SK-N-SH (cell line): ENCODE results near the gene ZDHHC14. TPM values are rescaled to one million over a fixed set of nuclear protein-coding genes. Genes with fewer than 3 reads are reported as not detected.

Experiments used
- CTCF ChIA-PET: fragments of 300-600, 350-600 bp; formaldehyde crosslinking; extraction: SDS; loops from one replicate; lab custom pipeline; 2021; lab: Yijun Ruan, JAX
- POLR2A ChIA-PET: fragments of 350-600 bp; sonication (Branson Sonifier 250); formaldehyde crosslinking; extraction: SDS; loops from one replicate; lab custom pipeline; 2020; ENCODE audit warnings: antibody characterized with exemption, inconsistent platforms; lab: Yijun Ruan, JAX
- DNase-seq: peaks from one replicate; pipeline ENCODE4 v3.0.0; 2012
- H2AFZ ChIP-seq: fragments of 200-600 bp; sonication (generic); 2 replicates; pipeline ENCODE4 v1.8.1; 2016; ENCODE audit warnings: antibody characterized with exemption, mild to moderate bottlenecking, low read depth
- H3F3A ChIP-seq: fragments of 200-600 bp; sonication (generic); replicated peaks from 2 replicates; pipeline ENCODE3; 2016; ENCODE audit warnings: antibody characterized with exemption, mild to moderate bottlenecking; ENCODE audit not compliant: insufficient read depth
- H3K27ac ChIP-seq, 2 experiments: fragments of 200-500 bp in 1 of 2; fragments of 200-600 bp in 1 of 2; sonication (Bioruptor generic) in 1 of 2; sonication (generic), shearing (Covaris generic) in 1 of 2; 2 replicates each; pipeline versions ENCODE4 v1.5.1 to v1.6.1; 2014 to 2016; ENCODE audit warnings: low read depth in 2 of 2, inconsistent platforms in 1 of 2, low read length in 1 of 2, mild to moderate bottlenecking in 1 of 2, mixed read lengths in 1 of 2
- H3K27me3 ChIP-seq: fragments of 200-600 bp; sonication (generic), shearing (Covaris generic); 2 replicates; pipeline ENCODE4 v1.6.1; 2016; ENCODE audit warnings: mixed run types; ENCODE audit not compliant: insufficient read depth
- H3K36me3 ChIP-seq, 2 experiments: fragments of 200-500 bp in 1 of 2; fragments of 200-600 bp in 1 of 2; sonication (Bioruptor generic) in 1 of 2; sonication (generic) in 1 of 2; replicated peaks in 1 of 2; 2 replicates each; pipeline versions ENCODE3 to v1.5.1; 2014 to 2016; ENCODE audit warnings: low read length in 1 of 2, mild to moderate bottlenecking in 1 of 2; ENCODE audit not compliant: insufficient read depth in 2 of 2, control insufficient read depth in 1 of 2
- H3K4me1 ChIP-seq, 2 experiments: fragments of 200-500 bp in 1 of 2; fragments of 200-600 bp in 1 of 2; sonication (Bioruptor generic) in 1 of 2; sonication (generic), shearing (Covaris generic) in 1 of 2; 2 replicates each; pipeline versions ENCODE4 v1.5.1 to v1.6.1; 2014 to 2016; ENCODE audit warnings: low read depth in 1 of 2, low read length in 1 of 2, mixed run types in 1 of 2; ENCODE audit not compliant: insufficient read depth in 2 of 2, control insufficient read depth in 1 of 2
- H3K4me2 ChIP-seq: fragments of 200-600 bp; sonication (generic), shearing (Covaris generic); 2 replicates; pipeline ENCODE4 v1.6.1; 2017; ENCODE audit warnings: mixed run types
- H3K4me3 ChIP-seq, 2 experiments: fragments of 200-500 bp in 1 of 2; fragments of 200-600 bp in 1 of 2; sonication (Bioruptor generic) in 1 of 2; sonication (generic), shearing (Covaris generic) in 1 of 2; 2 replicates each; pipeline versions ENCODE4 v1.5.1 to v1.8.1; 2014 to 2016; ENCODE audit warnings: low read depth in 2 of 2, inconsistent platforms in 1 of 2, low read length in 1 of 2, mild to moderate bottlenecking in 1 of 2, mixed read lengths in 1 of 2, moderate library complexity in 1 of 2
- H3K79me2 ChIP-seq: fragments of 200-600 bp; sonication (generic); 2 replicates; pipeline ENCODE4 v1.8.1; 2017; ENCODE audit warnings: mild to moderate bottlenecking; ENCODE audit not compliant: insufficient read depth
- H3K9ac ChIP-seq: fragments of 200-600 bp; sonication (generic); 2 replicates; pipeline ENCODE4 v1.6.1; 2017; ENCODE audit warnings: mixed run types
- H3K9me2 ChIP-seq: fragments of 200-600 bp; sonication (generic); 2 replicates; pipeline ENCODE4 v1.6.1; 2017; ENCODE audit warnings: mixed run types
- H3K9me3 ChIP-seq: fragments of 200-600 bp; sonication (generic); 2 replicates; pipeline ENCODE4 v1.6.1; 2017; ENCODE audit warnings: mixed run types, mild to moderate bottlenecking, moderate library complexity
- H4K20me1 ChIP-seq: fragments of 200-600 bp; sonication (generic); 2 replicates; pipeline ENCODE4 v1.6.1; 2017; ENCODE audit warnings: mild to moderate bottlenecking, mixed run types; ENCODE audit not compliant: insufficient read depth
- CHD2 ChIP-seq: fragments of 150-350 bp; IDR thresholded peaks from 2 replicates; pipeline ENCODE4 v1.6.1; 2018; ENCODE audit warnings: low read length; ENCODE audit not compliant: partially characterized antibody
- FOXM1 ChIP-seq: IDR thresholded peaks from 2 replicates; pipeline ENCODE4 v1.4.0; 2012; ENCODE audit warnings: low read depth, mild to moderate bottlenecking
- GATA2 ChIP-seq: sonication (generic); formaldehyde crosslinking; IDR thresholded peaks from 2 replicates; pipeline ENCODE4 v1.5.0; 2020; ENCODE audit warnings: mild to moderate bottlenecking, missing genetic modification reagents
- MEF2A ChIP-seq: IDR thresholded peaks from 2 replicates; pipeline ENCODE4 v1.4.0; 2012; ENCODE audit warnings: low read depth, borderline replicate concordance
- PBX3 ChIP-seq: IDR thresholded peaks from 2 replicates; pipeline ENCODE4; 2012
- POLR2AphosphoS5 ChIP-seq: IDR thresholded peaks from 2 replicates; pipeline ENCODE4 v1.6.1; 2012; ENCODE audit warnings: low read depth, low read length
- RAD21 ChIP-seq: IDR thresholded peaks from 2 replicates; pipeline ENCODE4 v1.6.1; 2012; ENCODE audit warnings: mild to moderate bottlenecking, low read length
- TEAD4 ChIP-seq: IDR thresholded peaks from 2 replicates; pipeline ENCODE4 v1.4.0; 2012; ENCODE audit warnings: mild to moderate bottlenecking, borderline replicate concordance; ENCODE audit not compliant: insufficient read depth
- YY1 ChIP-seq: IDR thresholded peaks from 2 replicates; pipeline ENCODE4 v1.4.0; 2012; ENCODE audit warnings: low read depth, mild to moderate bottlenecking
- ZBTB33 ChIP-seq: IDR thresholded peaks from 2 replicates; pipeline ENCODE4 v1.4.0; 2012; ENCODE audit warnings: low read depth, borderline replicate concordance
- WGBS: methylation state at CpG from one replicate; pipeline ENCODE4 v1.1.6; 2017; ENCODE audit warnings: low lambda C conversion rate; 5-methylcytosine and 5-hydroxymethylcytosine counted together
- polyA plus RNA-seq, 3 experiments: library from polyadenylated mRNA; depleted of rRNA; stranded (reverse); fragments of >200 nt; gene quantifications; 2 replicates each; pipeline ENCODE4 v1.2.3, GENCODE V29; 2012

ZDHHC14 gene
- polyA plus RNA-seq, 1 of the 3 experiments (the other 2 are of a cell fraction): 5.4 TPM

GRCh38 chr6:157570752-157571151 lies 189.8 kb downstream of the ZDHHC14 start:
- no peak overlapping the region for H2AFZ ChIP-seq
- no peak overlapping the region for H3K9ac ChIP-seq
- H3K36me3 ChIP-seq: no peaks in the 10 kb centered on the region
- no peaks in the 10 kb centered on the region for H3K9me3 ChIP-seq
- no peak for DNase-seq
- no peaks in the 10 kb centered on the region for H3F3A ChIP-seq
- no peaks in the 10 kb centered on the region for H3K79me2 ChIP-seq
- no peak overlapping the region for H3K27ac ChIP-seq
- no peaks in the 10 kb centered on the region for H3K9me2 ChIP-seq
- H3K4me1 ChIP-seq: peaks cover 0 to 2% of the 10 kb centered on the region in 2 experiments; a peak in 2 of 4 replicates
- H4K20me1 ChIP-seq: no peaks in the 10 kb centered on the region
- no peak for TF ChIP-seq FOXM1
- TF ChIP-seq RAD21: no peak
- TF ChIP-seq GATA2 (CRISPR knock-in tag): no peak
- no peak for TF ChIP-seq PBX3
- TF ChIP-seq POLR2AphosphoS5: no peak
- no peak for TF ChIP-seq TEAD4
- no peak for TF ChIP-seq CHD2
- TF ChIP-seq YY1: no peak
- TF ChIP-seq, all 33 proteins: peak for 0
- no peak overlapping the region for H3K4me2 ChIP-seq
- H3K27me3 ChIP-seq: no peaks in the 10 kb centered on the region
- H3K4me3 ChIP-seq: no peak overlapping the region
- ChIA-PET CTCF (interaction anchor here (0.6 to 0.9 kb wide), 2 partner anchors 25 to 56 kb away, joined by 3 to 4 read pairs; no protein-coding TSS in a partner anchor), POLR2A (no interaction called here)

- POLR2A ChIA-PET: no interaction called here
- WGBS: 95% methylated on average over 4 of the region's 4 CpGs
- H3F3A ChIP-seq: no peaks in the 10 kb centered on the region
- H3K27me3 ChIP-seq: no peaks in the 10 kb centered on the region
- TF ChIP-seq TEAD4 (no peak), MEF2A (no peak), ZBTB33 (no peak)
- no peaks in the 10 kb centered on the region for H3K79me2 ChIP-seq
- no peak overlapping the region for H3K9ac ChIP-seq
- H3K4me3 ChIP-seq: no peak overlapping the region
- peaks cover 0 to 2% of the 10 kb centered on the region in 2 experiments; a peak in 2 of 4 replicates for H3K4me1 ChIP-seq
- no peaks in the 10 kb centered on the region for H4K20me1 ChIP-seq
- no peak for DNase-seq
- no peak overlapping the region for H3K4me2 ChIP-seq
- H3K9me2 ChIP-seq: no peaks in the 10 kb centered on the region
- H3K9me3 ChIP-seq: no peaks in the 10 kb centered on the region
- no peak overlapping the region for H2AFZ ChIP-seq
- no peaks in the 10 kb centered on the region for H3K36me3 ChIP-seq
- no peak overlapping the region for H3K27ac ChIP-seq
- CTCF ChIA-PET: interaction anchor here (0.6 to 0.9 kb wide), 2 partner anchors 25 to 56 kb away, joined by 3 to 4 read pairs; no protein-coding TSS in a partner anchor
Measured at GRCh38 chr6:157571269-157571668, 190.3 kb downstream of the ZDHHC14 start.
